ENCODE data around the gene MAFF. TPM values are rescaled to one million over a fixed set of nuclear protein-coding genes. Genes with fewer than 3 reads are reported as not detected.

The MAFF gene
- total RNA-seq, 1 experiment from 2014 or later = 26.0 TPM

GRCh38 chr22:38211556-38211955, 9.8 kb downstream of the MAFF start:
- ATAC-seq = no peak
- H2AFZ ChIP-seq (ENCODE audit: low read depth, low read length, poor library complexity, severe bottlenecking) = no peak overlapping the region
- H3K4me3 ChIP-seq (replicated peaks in 1 of 2; ENCODE audit: low read depth in 1 of 2, low read length in 2 of 2) = no peak overlapping the region
- no peak overlapping the region for H3K4me2 ChIP-seq (ENCODE audit: low read length)
- intact Hi-C loops (cut with micrococcal nuclease) = no loop called here
- peaks cover 56% of the 10 kb centered on the region for H3K79me2 ChIP-seq (ENCODE audit: insufficient read depth, low read length)
- H3K36me3 ChIP-seq (ENCODE audit: control insufficient read depth in 1 of 2, insufficient read depth in 2 of 2, low read length in 2 of 2) = peaks cover 0 to 12% of the 10 kb centered on the region in 2 experiments; a peak in 2 of 4 replicates
- no peaks in the 10 kb centered on the region for H4K20me1 ChIP-seq (ENCODE audit: insufficient read depth)
- H3K9ac ChIP-seq (ENCODE audit: low read length) = no peak overlapping the region
- peaks cover 2 to 36% of the 10 kb centered on the region in 2 experiments; a peak in 3 of 4 replicates for H3K4me1 ChIP-seq (ENCODE audit: control insufficient read depth in 1 of 2, insufficient read depth in 2 of 2, low read length in 2 of 2)
- no peaks in the 10 kb centered on the region for H3K27me3 ChIP-seq (ENCODE audit: insufficient read depth, low read length)
- no peak for DNase-seq (ENCODE audit: low read depth, low spot score)
- CTCF ChIA-PET = no interaction called here
- TF ChIP-seq CTCF (IDR thresholded peaks at IDR 0.05 in 2 of 3, conservative IDR thresholded peaks at IDR 0.05 in 1 of 3; ENCODE audit: borderline replicate concordance in 1 of 3, insufficient read depth in 1 of 3, low read depth in 2 of 3, low read length in 2 of 3) = no peak
- TF ChIP-seq YY1 (IDR thresholded peaks at IDR 0.05; ENCODE audit: extremely low read depth, insufficient replicate concordance, low read depth, low read length) = no peak
- TF ChIP-seq POLR2A (IDR thresholded peaks at IDR 0.05; ENCODE audit: borderline replicate concordance, extremely low read depth, insufficient read depth, insufficient read length) = no peak
- no peak for TF ChIP-seq ZBTB33 (IDR thresholded peaks at IDR 0.05; ENCODE audit: extremely low read depth, insufficient replicate concordance, low read length)
- TF ChIP-seq JUND (IDR thresholded peaks at IDR 0.05) = no peak
- TF ChIP-seq ELF1 (IDR thresholded peaks at IDR 0.05; ENCODE audit: borderline replicate concordance, low read depth) = no peak
- TF ChIP-seq ZFX (IDR thresholded peaks at IDR 0.05) = no peak
- no peak for TF ChIP-seq FOSL1 (IDR thresholded peaks at IDR 0.05; ENCODE audit: low read depth)
- TF ChIP-seq ATF3 (IDR thresholded peaks at IDR 0.05) = no peak
- BruUV-seq (replicated peaks) = no TSS peak
- RAD21 ChIA-PET (ENCODE audit: low non-redundant PET in 1 of 2, low total read pairs in 2 of 2, uncharacterized antibody in 2 of 2, unreplicated experiment in 2 of 2) = no interaction called here
- no peaks in the 10 kb centered on the region for H3K9me2 ChIP-seq (ENCODE audit: insufficient read depth)
- no peaks in the 10 kb centered on the region for H3K9me3 ChIP-seq (ENCODE audit: control insufficient read depth in 1 of 2, insufficient read depth in 1 of 2, low read depth in 1 of 2, low read length in 2 of 2)
- no peak overlapping the region for H3K27ac ChIP-seq (ENCODE audit: low read depth, low read length)
- POLR2A ChIA-PET = no interaction called here
